ENCODE measurements around the gene ZNF286A.
"Not testable (repeated sequence)": the region's sequence is repeated elsewhere in the genome, so short reads cannot be mapped to it uniquely, and the experiment has no call there.

ZNF286A gene

GRCh38 chr17:15699413-15699924 is at the start of gene ZNF286A:
TSS of gene ZNF286A (plus strand) at chr17:15699752. CDS start at chr17:15700330, 578 bp downstream.
- DNase-seq (ENCODE audit: low spot score), result peak; percentile 75

GRCh38 chr17:15649861-15650421 is 49.6 kb upstream of the ZNF286A start:
- no peak for DNase-seq (ENCODE audit: low spot score)

- no peak for DNase-seq (ENCODE audit: low spot score)
These were observed 48.6 kb upstream of the ZNF286A start for GRCh38 chr17:15650741-15651582.

- DNase-seq (ENCODE audit: low spot score), result no peak
These were observed 47.9 kb upstream of the ZNF286A start for GRCh38 chr17:15651583-15652110.

GRCh38 chr17:15652960-15653359 is 46.6 kb upstream of the ZNF286A start:
- no peak for DNase-seq (ENCODE audit: low spot score)

GRCh38 chr17:15654401-15654800 is 45.2 kb upstream of the ZNF286A start:
- not testable (repeated sequence) for DNase-seq (ENCODE audit: low spot score)

- DNase-seq (ENCODE audit: low spot score), result no peak
These were observed 44.5 kb upstream of the ZNF286A start for GRCh38 chr17:15654886-15655561.

GRCh38 chr17:15657868-15658267 is 41.7 kb upstream of the ZNF286A start:
- no peak for DNase-seq (ENCODE audit: low spot score)

- DNase-seq (ENCODE audit: low spot score), result no peak
These were observed 41.3 kb upstream of the ZNF286A start for GRCh38 chr17:15658296-15658695.

- no peak for DNase-seq (ENCODE audit: low spot score)
These were observed 40.3 kb upstream of the ZNF286A start for GRCh38 chr17:15659236-15659635.

- no peak for DNase-seq (ENCODE audit: low spot score)
These were observed 39.9 kb upstream of the ZNF286A start for GRCh38 chr17:15659663-15660062.

GRCh38 chr17:15660077-15660476 is 39.5 kb upstream of the ZNF286A start:
- no peak for DNase-seq (ENCODE audit: low spot score)

- no peak for DNase-seq (ENCODE audit: low spot score)
These were observed 36.9 kb upstream of the ZNF286A start for GRCh38 chr17:15662681-15663080.

GRCh38 chr17:15663176-15663575 is 36.4 kb upstream of the ZNF286A start:
- no peak for DNase-seq (ENCODE audit: low spot score)

GRCh38 chr17:15663691-15664090 is 35.9 kb upstream of the ZNF286A start:
- no peak for DNase-seq (ENCODE audit: low spot score)

GRCh38 chr17:15669526-15669925 is 30.0 kb upstream of the ZNF286A start:
- DNase-seq (ENCODE audit: low spot score), result not testable (repeated sequence)

- DNase-seq (ENCODE audit: low spot score), result not testable (repeated sequence)
These were observed 24.9 kb upstream of the ZNF286A start for GRCh38 chr17:15674640-15675039.

GRCh38 chr17:15675991-15676390 is 23.6 kb upstream of the ZNF286A start:
- not testable (repeated sequence) for DNase-seq (ENCODE audit: low spot score)

- DNase-seq (ENCODE audit: low spot score), result not testable (repeated sequence)
These were observed 16.4 kb upstream of the ZNF286A start for GRCh38 chr17:15683135-15683534.

- DNase-seq (ENCODE audit: low spot score), result peak; percentile 50
These were observed 15.6 kb upstream of the ZNF286A start, which contains the start of gene TRIM16 for GRCh38 chr17:15683824-15684478. TSS of gene TRIM16 (minus strand) at chr17:15684311. CDS start at chr17:15651609, 32,702 bp downstream.

- not testable (repeated sequence) for DNase-seq (ENCODE audit: low spot score)
These were observed 12.1 kb upstream of the ZNF286A start for GRCh38 chr17:15687494-15687893.

GRCh38 chr17:15698967-15699366 is 585 bp upstream of the ZNF286A start:
- DNase-seq (ENCODE audit: low spot score), result not testable (repeated sequence)

All from germinal center (tissue), 1 donor.